Type B pancreatic cell (in vitro differentiated cells): ENCODE measurements around the gene DRG2. TPM values are rescaled to one million over a fixed set of nuclear protein-coding genes. Genes with fewer than 3 reads are reported as not detected.

Experiments
- DNase-seq: peaks from one replicate; pipeline ENCODE4 v3.0.0; 2021; ENCODE audit warnings: mixed read lengths; ENCODE audit not compliant: unreplicated experiment; ENCODE audit errors: extremely low spot score
- H3K27ac Mint-ChIP-seq: 2 replicates; pipeline ENCODE4 v1.8.0; 2021; ENCODE audit warnings: mild to moderate bottlenecking, mixed read lengths
- H3K27me3 Mint-ChIP-seq: 2 replicates; pipeline ENCODE4 v1.8.0; 2021; ENCODE audit warnings: mixed read lengths
- H3K36me3 Mint-ChIP-seq: 2 replicates; pipeline ENCODE4 v1.8.0; 2021; ENCODE audit warnings: mixed read lengths
- H3K4me1 Mint-ChIP-seq: one replicate; pipeline ENCODE4 v1.8.0; 2021; ENCODE audit warnings: mixed read lengths; ENCODE audit not compliant: unreplicated experiment
- H3K4me3 Mint-ChIP-seq: 2 replicates; pipeline ENCODE4 v1.8.0; 2021; ENCODE audit warnings: mild to moderate bottlenecking, mixed read lengths
- H3K9me3 Mint-ChIP-seq: 2 replicates; pipeline ENCODE4 v1.8.0; 2021; ENCODE audit warnings: mixed read lengths
- CTCF ChIP-seq: fragments of 200-600 bp; sonication (generic); conservative IDR thresholded peaks from 2 replicates; pipeline ENCODE4 v1.5.0; 2021; ENCODE audit warnings: antibody characterized with exemption, mild to moderate bottlenecking
- total RNA-seq: library from RNA; stranded (reverse); gene quantifications from 2 replicates; pipeline ENCODE4 v1.2.1, GENCODE V29; 2021; ENCODE audit warnings: low replicate concordance

Gene DRG2
- total RNA-seq, 1 donor from 2014 or later = 34.2 TPM

- no peak for DNase-seq
- Mint-ChIP-seq H3K27me3 (no peaks in the 10 kb centered on the region), H3K9me3 (no peaks in the 10 kb centered on the region), H3K27ac (no peak overlapping the region), H3K4me1 (peaks cover 4% of the 10 kb centered on the region), H3K36me3 (peaks cover 6% of the 10 kb centered on the region), H3K4me3 (no peak overlapping the region)
- TF ChIP-seq CTCF = no peak
These were observed 20.9 kb upstream of the DRG2 start for GRCh38 chr17:18066866-18067265.

GRCh38 chr17:18069101-18069500 is 18.6 kb upstream of the DRG2 start:
- Mint-ChIP-seq H3K4me3 (no peak overlapping the region), H3K27me3 (no peaks in the 10 kb centered on the region), H3K36me3 (peaks cover 5% of the 10 kb centered on the region), H3K4me1 (peaks cover 4% of the 10 kb centered on the region), H3K9me3 (no peaks in the 10 kb centered on the region), H3K27ac (no peak overlapping the region)
- no peak for TF ChIP-seq CTCF
- DNase-seq = no peak

- H3K27me3 Mint-ChIP-seq = peaks cover 5% of the 10 kb centered on the region
- H3K36me3 Mint-ChIP-seq = no peaks in the 10 kb centered on the region
- TF ChIP-seq CTCF = no peak
- H3K4me1 Mint-ChIP-seq = peaks cover 4% of the 10 kb centered on the region
- H3K9me3 Mint-ChIP-seq = no peaks in the 10 kb centered on the region
- no peak overlapping the region for H3K27ac Mint-ChIP-seq
- H3K4me3 Mint-ChIP-seq = no peak overlapping the region
- no peak for DNase-seq
These were observed 16.8 kb upstream of the DRG2 start for GRCh38 chr17:18070861-18071340.

GRCh38 chr17:18071751-18072150 is 16.0 kb upstream of the DRG2 start:
- H3K27me3 Mint-ChIP-seq = peaks cover 5% of the 10 kb centered on the region
- no peaks in the 10 kb centered on the region for H3K36me3 Mint-ChIP-seq
- DNase-seq = no peak
- no peak overlapping the region for H3K4me3 Mint-ChIP-seq
- H3K27ac Mint-ChIP-seq = no peak overlapping the region
- H3K9me3 Mint-ChIP-seq = no peaks in the 10 kb centered on the region
- no peak for TF ChIP-seq CTCF
- peaks cover 4% of the 10 kb centered on the region for H3K4me1 Mint-ChIP-seq

GRCh38 chr17:18074566-18075272 is 13.0 kb upstream of the DRG2 start:
- Mint-ChIP-seq H3K9me3 (no peaks in the 10 kb centered on the region), H3K36me3 (no peaks in the 10 kb centered on the region), H3K4me1 (peaks cover 4% of the 10 kb centered on the region), H3K4me3 (no peak overlapping the region), H3K27ac (no peak overlapping the region), H3K27me3 (peaks cover 5% of the 10 kb centered on the region)
- no peak for TF ChIP-seq CTCF
- DNase-seq = no peak
